HepG2 (cell line): ENCODE data around the gene INO80C. TPM values are rescaled to one million over a fixed set of nuclear protein-coding genes. Genes with fewer than 3 reads are reported as not detected.

Experiments
- ATAC-seq: fragments of 200-7000 bp; cut with Tn5 transposase; 3 replicates; pipeline ENCODE4 v1.9.1; 2020; ENCODE audit warnings: mild to moderate bottlenecking, moderate library complexity
- BruUV-seq: library from RNA; stranded (reverse); fragments of 400-500 nt; replicated peaks from 2 replicates; lab custom pipeline; 2021; lab: Mats Ljungman, UMichigan
- CTCF ChIA-PET: fragments of 300-600 bp; formaldehyde crosslinking; extraction: SDS; loops from one replicate; lab custom pipeline; 2021; ENCODE audit warnings: low total read pairs, inconsistent platforms, low intra/inter-chr PET ratio; lab: Yijun Ruan, JAX
- POLR2A ChIA-PET: fragments of 350-600 bp; sonication (Branson Sonifier 250); formaldehyde crosslinking; loops from one replicate; lab custom pipeline; 2020; ENCODE audit warnings: antibody characterized with exemption, inconsistent platforms; lab: Yijun Ruan, JAX
- DNase-seq: peaks from one replicate; pipeline ENCODE4 v3.0.0-alpha.2; 2015; ENCODE audit warnings: low spot score
- FAIRE-seq: peaks from 3 replicates; lab custom pipeline; 2011; peaks lifted over from hg19 to GRCh38; lab: Jason Lieb, UNC
- H2AFZ ChIP-seq: one replicate; pipeline ENCODE4 v1.6.1; 2011; ENCODE audit warnings: low read length, inconsistent platforms
- H3K27ac ChIP-seq: fragments of 300-600 bp; 3 replicates; pipeline ENCODE4 v1.8.0; 2011; ENCODE audit warnings: mixed run types, mild to moderate bottlenecking, mixed read lengths, low read length, inconsistent platforms; ENCODE audit not compliant: insufficient read depth; ENCODE audit errors: extremely low read length
- H3K27me3 ChIP-seq, 2 experiments: fragments of 200-600 bp in 1 of 2; 2 replicates in 1 of 2; 3 replicates in 1 of 2; pipeline versions ENCODE4 v1.6.0 to v1.8.0; 2011; ENCODE audit warnings: low read length in 2 of 2, mild to moderate bottlenecking in 2 of 2, moderate library complexity in 2 of 2, inconsistent platforms in 1 of 2; ENCODE audit not compliant: insufficient read depth in 2 of 2, control insufficient read depth in 1 of 2
- H3K36me3 ChIP-seq, 2 experiments: fragments of 200-600 bp in 1 of 2; replicated peaks in 1 of 2; 2 replicates in 1 of 2; 3 replicates in 1 of 2; pipeline versions ENCODE4 v1.5.1 to v1.8.0; 2011; ENCODE audit warnings: low read length in 2 of 2, inconsistent platforms in 1 of 2; ENCODE audit not compliant: insufficient read depth in 2 of 2, control insufficient read depth in 1 of 2
- H3K4me1 ChIP-seq: 2 replicates; pipeline ENCODE4 v1.5.1; 2012; ENCODE audit warnings: low read length, inconsistent platforms; ENCODE audit not compliant: insufficient read depth
- H3K4me2 ChIP-seq: 2 replicates; pipeline ENCODE4 v1.6.0; 2011; ENCODE audit warnings: low read depth, low read length, inconsistent platforms
- H3K4me3 ChIP-seq, 3 experiments: fragments of 200-600 bp in 1 of 3; sonication (generic), shearing (Covaris generic) in 1 of 3; replicated peaks in 1 of 3; 2 replicates each; pipeline ENCODE4 v1.5.1; 2011 to 2016; ENCODE audit warnings: low read length in 3 of 3, inconsistent platforms in 2 of 3, low read depth in 2 of 3, mild to moderate bottlenecking in 2 of 3, control low read depth in 1 of 3, mixed read lengths in 1 of 3; ENCODE audit not compliant: insufficient read depth in 1 of 3
- H3K79me2 ChIP-seq: one replicate; pipeline ENCODE4 v1.6.1; 2011; ENCODE audit warnings: low read length, inconsistent platforms; ENCODE audit not compliant: insufficient read depth
- H3K9ac ChIP-seq: 2 replicates; pipeline ENCODE4 v1.6.0; 2011; ENCODE audit warnings: mild to moderate bottlenecking, low read depth, low read length, inconsistent platforms; ENCODE audit not compliant: insufficient read depth
- H3K9me3 ChIP-seq: 2 replicates; pipeline ENCODE4 v1.5.1; 2012; ENCODE audit warnings: mild to moderate bottlenecking, low read length
- H4K20me1 ChIP-seq: 2 replicates; pipeline ENCODE4 v1.6.0; 2011; ENCODE audit warnings: inconsistent platforms, mild to moderate bottlenecking, low read length, moderate library complexity; ENCODE audit not compliant: insufficient read depth
- ARID3A ChIP-seq: IDR thresholded peaks from 2 replicates; pipeline ENCODE4 v1.6.1; 2012; ENCODE audit warnings: low read depth, low read length, improper control_type of control experiment
- ATF1 ChIP-seq: IDR thresholded peaks from 2 replicates; pipeline ENCODE4 v1.6.1; 2016; ENCODE audit warnings: mild to moderate bottlenecking, control low read depth
- FLYWCH1 ChIP-seq: sonication (generic); formaldehyde crosslinking; IDR thresholded peaks from 2 replicates; pipeline ENCODE4 v1.8.1; 2023; ENCODE audit warnings: mild to moderate bottlenecking, missing genetic modification reagents
- KDM3A ChIP-seq: IDR thresholded peaks from 2 replicates; pipeline ENCODE4 v1.6.1; 2018; ENCODE audit warnings: low read depth, missing compliant biosample characterization
- MED8 ChIP-seq: sonication (generic); formaldehyde crosslinking; IDR thresholded peaks from 2 replicates; pipeline ENCODE4 v1.8.1; 2023; ENCODE audit warnings: mild to moderate bottlenecking, missing genetic modification reagents; ENCODE audit not compliant: insufficient replicate concordance
- NFE2L2 ChIP-seq: fragments of 150-350 bp; IDR thresholded peaks from 2 replicates; pipeline ENCODE4 v1.6.1; 2014; ENCODE audit warnings: low read length
- RXRA ChIP-seq: sonication (generic); formaldehyde crosslinking; IDR thresholded peaks from 2 replicates; pipeline ENCODE4 v1.5.1; 2020; ENCODE audit warnings: missing genetic modification reagents
- SAP130 ChIP-seq: IDR thresholded peaks from 2 replicates; pipeline ENCODE4 v1.6.1; 2016; ENCODE audit warnings: low read depth
- SKI ChIP-seq: fragments of 450-650 bp; IDR thresholded peaks from one replicate; pipeline ENCODE4 v1.6.1; 2018; ENCODE audit warnings: mild to moderate bottlenecking; ENCODE audit not compliant: partially characterized antibody
- TAF15 ChIP-seq: fragments of 200-400 bp; formaldehyde crosslinking; IDR thresholded peaks from one replicate; pipeline ENCODE4 v1.6.1; 2018; ENCODE audit warnings: mild to moderate bottlenecking, low read depth, low read length; ENCODE audit not compliant: poor library complexity, severe bottlenecking
- ZNF10 ChIP-seq: sonication (generic); formaldehyde crosslinking; IDR thresholded peaks from 2 replicates; pipeline ENCODE4 v1.4.0; 2020; ENCODE audit warnings: mild to moderate bottlenecking, low read depth, missing genetic modification reagents, borderline replicate concordance
- ZNF17 ChIP-seq: sonication (generic); formaldehyde crosslinking; IDR thresholded peaks from 2 replicates; pipeline ENCODE4 v1.5.0; 2020; ENCODE audit warnings: mild to moderate bottlenecking, missing genetic modification reagents
- ZNF235 ChIP-seq: sonication (generic); formaldehyde crosslinking; IDR thresholded peaks from 2 replicates; pipeline ENCODE4 v1.8.1; 2023; ENCODE audit warnings: mild to moderate bottlenecking, missing genetic modification reagents, borderline replicate concordance
- ZNF547 ChIP-seq: sonication (generic); formaldehyde crosslinking; IDR thresholded peaks from 2 replicates; pipeline ENCODE4 v1.5.1; 2020; ENCODE audit warnings: mild to moderate bottlenecking, missing genetic modification reagents
- ZNF709 ChIP-seq: sonication (generic); formaldehyde crosslinking; IDR thresholded peaks from 2 replicates; pipeline ENCODE4 v1.5.0; 2020; ENCODE audit warnings: mild to moderate bottlenecking, missing genetic modification reagents
- WGBS: methylation state at CpG from one replicate; pipeline ENCODE4 v1.1.6; 2017; ENCODE audit warnings: low lambda C conversion rate; 5-methylcytosine and 5-hydroxymethylcytosine counted together
- in situ Hi-C: cut with HindIII; loops from 2 replicates; pipeline ENCODE4 v1.10.0; 2017; ENCODE audit warnings: low pct_unique_long_range_greater_than_20kb; ENCODE audit not compliant: extremely low pct_ligation_motif_present
- intact Hi-C: fragments of 100-400 bp; cut with micrococcal nuclease; formaldehyde crosslinking; loops from one replicate; pipeline ENCODE4 v1.10.0; 2022; ENCODE audit not compliant: unreplicated experiment
- polyA plus RNA-seq, 8 experiments: library from polyadenylated mRNA; depleted of rRNA in 3 of 8; stranded (reverse) in 7 of 8; unstranded in 1 of 8; fragments of >200 nt; fragmentation: Illumina TruSeq in 4 of 8; extraction: Trizol in 4 of 8; gene quantifications; 2 replicates each; pipeline versions ENCODE4 v1.2.1 to v1.2.3, GENCODE V29; 2011 to 2016; ENCODE audit warnings: low read depth in 4 of 8, missing spikeins in 1 of 8, mixed read lengths in 1 of 8; ENCODE audit not compliant: insufficient read depth in 1 of 8
- total RNA-seq, 5 experiments: library from RNA; depleted of rRNA; stranded (reverse); fragments of >200 nt; fragmentation: Illumina TruSeq; extraction: Trizol; gene quantifications; 2 replicates each; pipeline ENCODE4 v1.2.3, GENCODE V29; 2016; ENCODE audit warnings: low read depth in 1 of 5
- TF ChIP-seq, protein P1 (sequence below): sonication (generic); formaldehyde crosslinking; IDR thresholded peaks from 2 replicates; pipeline ENCODE4 v1.8.1; 2023; ENCODE audit warnings: mild to moderate bottlenecking, missing genetic modification reagents, borderline replicate concordance
- TF ChIP-seq, protein P2 (sequence below): sonication (generic); formaldehyde crosslinking; IDR thresholded peaks from 2 replicates; pipeline ENCODE4 v1.4.0; 2020; ENCODE audit warnings: missing genetic modification reagents
- TF ChIP-seq, protein P3 (sequence below): sonication (generic); formaldehyde crosslinking; IDR thresholded peaks from 2 replicates; pipeline ENCODE4 v1.4.0; 2020; ENCODE audit warnings: mild to moderate bottlenecking, missing genetic modification reagents
- TF ChIP-seq, protein P4 (sequence below): sonication (generic); formaldehyde crosslinking; IDR thresholded peaks from 2 replicates; pipeline ENCODE4 v1.8.1; 2023; ENCODE audit warnings: missing genetic modification reagents, inconsistent platforms, borderline replicate concordance

INO80C gene
- total and polyA plus RNA-seq, 2 of the 13 experiments (the other 11 are each of a cell fraction or from before 2014, with no cell fraction given) = 8.2 to 15.4 TPM

- peak overlapping the region; percentile 86 for H3K9ac ChIP-seq
- peaks cover 41% of the 10 kb centered on the region for H3K79me2 ChIP-seq
- in situ Hi-C loops = no loop called here
- ATAC-seq = peak; percentile 53
- H2AFZ ChIP-seq = peak overlapping the region; percentile 85
- H4K20me1 ChIP-seq = no peaks in the 10 kb centered on the region
- peak overlapping the region; percentile 87 for H3K4me2 ChIP-seq
- peak overlapping the region; percentile 66 to 80 (median 73) for H3K4me3 ChIP-seq
- peaks cover 69% of the 10 kb centered on the region for H3K4me1 ChIP-seq
- no peaks in the 10 kb centered on the region for H3K36me3 ChIP-seq
- H3K27ac ChIP-seq = peak overlapping the region; percentile 91
- intact Hi-C loops = loop anchor here (1.0 to 5.0 kb wide), 4 partner anchors 15 to 205 kb away; no protein-coding TSS in a partner anchor
- FAIRE-seq = no peak
- ChIA-PET CTCF (no interaction called here), POLR2A (interaction anchor here (1.0 to 3.7 kb wide), 12 partner anchors 10 to 88 kb away, joined by 4 to 70 read pairs (median 7); no protein-coding TSS in a partner anchor)
- 4% methylated on average over 5 of the region's 5 CpGs for WGBS
- no TSS peak for BruUV-seq
- no peaks in the 10 kb centered on the region for H3K9me3 ChIP-seq
- DNase-seq = no peak
- no peaks in the 10 kb centered on the region for H3K27me3 ChIP-seq
- no peak for TF ChIP-seq NFE2L2
- peak; percentile 5; the same call in 1 of the 2 replicates for TF ChIP-seq ATF1
- TF ChIP-seq FLYWCH1 = no peak
- TF ChIP-seq TAF15 = no peak
- peak; percentile 9; the same call in 1 of the 2 replicates for TF ChIP-seq ZNF235
- TF ChIP-seq ZNF17 (CRISPR knock-in tag) = no peak
- 0 out of 2 replicates have a peak, but pooled peaks have one; percentile 0 for TF ChIP-seq SAP130 (CRISPR knock-in tag)
- peak; percentile 2; the same call in 1 of the 2 replicates for TF ChIP-seq ZNF709 (CRISPR knock-in tag)
- no peak for TF ChIP-seq KDM3A
- TF ChIP-seq ARID3A = no peak
- no peak for TF ChIP-seq SKI
- no peak for TF ChIP-seq ZNF547 (CRISPR knock-in tag)
- TF ChIP-seq, protein P1, sequence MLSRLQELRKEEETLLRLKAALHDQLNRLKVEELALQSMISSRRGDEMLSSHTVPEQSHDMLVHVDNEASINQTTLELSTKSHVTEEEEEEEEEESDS (CRISPR knock-in tag) = no peak
- TF ChIP-seq, protein P2, sequence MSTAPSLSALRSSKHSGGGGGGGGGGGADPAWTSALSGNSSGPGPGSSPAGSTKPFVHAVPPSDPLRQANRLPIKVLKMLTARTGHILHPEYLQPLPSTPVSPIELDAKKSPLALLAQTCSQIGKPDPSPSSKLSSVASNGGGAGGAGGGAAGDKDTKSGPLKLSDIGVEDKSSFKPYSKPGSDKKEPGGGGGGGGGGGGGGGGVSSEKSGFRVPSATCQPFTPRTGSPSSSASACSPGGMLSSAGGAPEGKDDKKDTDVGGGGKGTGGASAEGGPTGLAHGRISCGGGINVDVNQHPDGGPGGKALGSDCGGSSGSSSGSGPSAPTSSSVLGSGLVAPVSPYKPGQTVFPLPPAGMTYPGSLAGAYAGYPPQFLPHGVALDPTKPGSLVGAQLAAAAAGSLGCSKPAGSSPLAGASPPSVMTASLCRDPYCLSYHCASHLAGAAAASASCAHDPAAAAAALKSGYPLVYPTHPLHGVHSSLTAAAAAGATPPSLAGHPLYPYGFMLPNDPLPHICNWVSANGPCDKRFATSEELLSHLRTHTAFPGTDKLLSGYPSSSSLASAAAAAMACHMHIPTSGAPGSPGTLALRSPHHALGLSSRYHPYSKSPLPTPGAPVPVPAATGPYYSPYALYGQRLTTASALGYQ (CRISPR knock-in tag) = 0 out of 2 replicates have a peak, but pooled peaks have one; percentile 11
- TF ChIP-seq ZNF10 (CRISPR knock-in tag) = no peak
- TF ChIP-seq, protein P3, sequence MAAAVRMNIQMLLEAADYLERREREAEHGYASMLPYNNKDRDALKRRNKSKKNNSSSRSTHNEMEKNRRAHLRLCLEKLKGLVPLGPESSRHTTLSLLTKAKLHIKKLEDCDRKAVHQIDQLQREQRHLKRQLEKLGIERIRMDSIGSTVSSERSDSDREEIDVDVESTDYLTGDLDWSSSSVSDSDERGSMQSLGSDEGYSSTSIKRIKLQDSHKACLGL (CRISPR knock-in tag) = peak; percentile 49; the same call in 1 of the 2 replicates
- TF ChIP-seq, protein P4, sequence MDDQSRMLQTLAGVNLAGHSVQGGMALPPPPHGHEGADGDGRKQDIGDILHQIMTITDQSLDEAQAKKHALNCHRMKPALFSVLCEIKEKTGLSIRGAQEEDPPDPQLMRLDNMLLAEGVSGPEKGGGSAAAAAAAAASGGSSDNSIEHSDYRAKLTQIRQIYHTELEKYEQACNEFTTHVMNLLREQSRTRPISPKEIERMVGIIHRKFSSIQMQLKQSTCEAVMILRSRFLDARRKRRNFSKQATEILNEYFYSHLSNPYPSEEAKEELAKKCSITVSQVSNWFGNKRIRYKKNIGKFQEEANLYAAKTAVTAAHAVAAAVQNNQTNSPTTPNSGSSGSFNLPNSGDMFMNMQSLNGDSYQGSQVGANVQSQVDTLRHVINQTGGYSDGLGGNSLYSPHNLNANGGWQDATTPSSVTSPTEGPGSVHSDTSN (CRISPR knock-in tag) = no peak
- TF ChIP-seq MED8 = peak; percentile 3
- TF ChIP-seq RXRA (CRISPR knock-in tag) = no peak
Observed at GRCh38 chr18:35497027-35497369, 762 bp downstream of the INO80C start.
